ENCODE results near the gene DES.
A peak's percentile ranks its signal among the peaks of the same experiment; 100 is the strongest.

The DES gene

DNA sequence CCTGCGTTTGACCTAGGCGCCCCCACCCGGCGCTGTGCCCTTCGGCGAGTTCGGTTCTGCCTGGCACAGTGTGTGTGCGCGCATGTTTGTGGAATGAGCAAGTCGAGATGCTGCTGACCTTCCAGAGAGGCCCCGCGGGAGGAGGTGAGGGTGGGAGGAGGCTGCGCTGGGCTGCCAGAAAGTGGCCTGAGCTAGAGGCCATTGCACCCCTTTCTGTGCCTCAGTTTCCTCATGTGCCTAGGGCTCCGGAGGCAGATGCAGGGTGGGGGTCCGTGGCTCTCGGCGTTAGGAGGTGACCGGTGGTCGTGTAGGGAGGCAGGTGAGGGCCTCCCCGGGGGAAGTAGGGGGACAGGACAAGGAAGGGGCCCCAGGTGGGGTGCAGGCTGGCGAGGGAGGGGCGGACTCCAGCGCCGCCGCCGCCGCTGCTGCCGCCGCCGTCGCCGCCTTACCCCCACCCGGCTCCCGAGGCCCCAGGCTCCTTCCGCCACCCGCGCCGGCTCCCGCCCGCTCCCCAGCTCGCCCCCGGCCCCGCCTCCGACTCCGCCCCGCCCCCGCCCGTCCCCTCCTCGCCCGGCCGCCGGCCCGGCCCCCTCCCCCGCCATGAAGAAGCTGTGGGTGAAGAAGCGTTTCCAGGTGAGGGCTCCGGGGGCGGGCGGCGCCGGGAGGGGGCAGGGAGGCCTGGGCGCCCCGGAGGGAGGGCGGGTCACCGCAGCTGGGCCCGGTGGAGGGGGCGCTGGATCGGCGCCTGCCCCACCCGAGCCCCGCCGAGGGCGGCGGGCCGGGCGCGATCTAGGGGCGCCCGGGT is 23.5 kb downstream of the DES start:
- no peak for TF ChIP-seq REST (IDR thresholded peaks at IDR 0.05; ENCODE audit: low read depth)
- TF ChIP-seq NFIC (IDR thresholded peaks at IDR 0.05): no peak
- 0 out of 2 replicates have a peak, but pooled peaks have one; percentile 6 for TF ChIP-seq EP300 (IDR thresholded peaks at IDR 0.05; ENCODE audit: borderline replicate concordance)
- 0 out of 2 replicates have a peak, but pooled peaks have one; percentile 40 for TF ChIP-seq EGR1 (IDR thresholded peaks at IDR 0.05)

GRCh38 chr2:219442256-219443015 is 24.3 kb downstream of the DES start:
- TF ChIP-seq EGR1 (IDR thresholded peaks at IDR 0.05) (no peak), TCF12 (IDR thresholded peaks at IDR 0.05; ENCODE audit: low read depth) (no peak), FOXM1 (IDR thresholded peaks at IDR 0.05; ENCODE audit: borderline replicate concordance, low read depth) (no peak), MAX (IDR thresholded peaks at IDR 0.05) (no peak), EP300 (IDR thresholded peaks at IDR 0.05; ENCODE audit: borderline replicate concordance) (no peak), CREB1 (IDR thresholded peaks at IDR 0.05; ENCODE audit: low read depth) (no peak), TAF1 (IDR thresholded peaks at IDR 0.05; ENCODE audit: low read depth) (no peak), TEAD4 (IDR thresholded peaks at IDR 0.05) (no peak), ZBTB7A (IDR thresholded peaks at IDR 0.05; ENCODE audit: low read depth) (no peak)

- TF ChIP-seq FOXM1 (IDR thresholded peaks at IDR 0.05; ENCODE audit: borderline replicate concordance, low read depth) (no peak), CREB1 (IDR thresholded peaks at IDR 0.05; ENCODE audit: low read depth) (no peak), EGR1 (IDR thresholded peaks at IDR 0.05) (no peak), EP300 (IDR thresholded peaks at IDR 0.05; ENCODE audit: borderline replicate concordance) (no peak), YY1 (IDR thresholded peaks at IDR 0.05; ENCODE audit: low read depth) (no peak), CEBPB (IDR thresholded peaks at IDR 0.05) (no peak), ZBTB7A (IDR thresholded peaks at IDR 0.05; ENCODE audit: low read depth) (no peak), REST (IDR thresholded peaks at IDR 0.05; ENCODE audit: low read depth) (no peak), TEAD4 (IDR thresholded peaks at IDR 0.05) (no peak), TCF12 (IDR thresholded peaks at IDR 0.05; ENCODE audit: low read depth) (no peak)
Measured at GRCh38 chr2:219443016-219443696, 25.0 kb downstream of the DES start.

- TF ChIP-seq TAF1 (IDR thresholded peaks at IDR 0.05; ENCODE audit: low read depth): no peak
- TF ChIP-seq FOXM1 (IDR thresholded peaks at IDR 0.05; ENCODE audit: borderline replicate concordance, low read depth): no peak
- no peak for TF ChIP-seq CEBPB (IDR thresholded peaks at IDR 0.05)
- no peak for TF ChIP-seq TEAD4 (IDR thresholded peaks at IDR 0.05)
- TF ChIP-seq REST (IDR thresholded peaks at IDR 0.05; ENCODE audit: low read depth): no peak
- TF ChIP-seq MAX (IDR thresholded peaks at IDR 0.05): no peak
- TF ChIP-seq EGR1 (IDR thresholded peaks at IDR 0.05): no peak
- no peak for TF ChIP-seq CREB1 (IDR thresholded peaks at IDR 0.05; ENCODE audit: low read depth)
Measured at GRCh38 chr2:219443697-219444023, 25.5 kb downstream of the DES start.

DNA sequence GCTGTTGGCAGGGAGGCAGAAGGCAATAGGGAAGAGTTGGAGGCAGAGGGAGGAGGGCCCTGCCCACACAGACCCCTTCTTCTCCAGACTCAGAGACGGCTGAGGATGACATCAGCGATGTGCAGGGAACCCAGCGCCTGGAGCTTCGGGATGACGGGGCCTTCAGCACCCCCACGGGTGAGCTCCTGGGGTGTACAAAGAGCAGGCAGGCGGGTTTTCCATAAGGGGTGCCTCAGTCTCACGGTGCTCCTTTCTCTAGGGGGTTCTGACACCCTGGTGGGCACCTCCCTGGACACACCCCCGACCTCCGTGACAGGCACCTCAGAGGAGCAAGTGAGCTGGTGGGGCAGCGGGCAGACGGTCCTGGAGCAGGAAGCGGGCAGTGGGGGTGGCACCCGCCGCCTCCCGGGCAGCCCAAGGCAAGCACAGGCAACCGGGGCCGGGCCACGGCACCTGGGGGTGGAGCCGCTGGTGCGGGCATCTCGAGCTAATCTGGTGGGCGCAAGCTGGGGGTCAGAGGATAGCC is 26.5 kb downstream of the DES start:
- TF ChIP-seq YY1 (IDR thresholded peaks at IDR 0.05; ENCODE audit: low read depth): no peak
- TF ChIP-seq FOXM1 (IDR thresholded peaks at IDR 0.05; ENCODE audit: borderline replicate concordance, low read depth): no peak
- TF ChIP-seq TEAD4 (IDR thresholded peaks at IDR 0.05): no peak
- no peak for TF ChIP-seq CEBPB (IDR thresholded peaks at IDR 0.05)
- no peak for TF ChIP-seq EGR1 (IDR thresholded peaks at IDR 0.05)
- TF ChIP-seq MAX (IDR thresholded peaks at IDR 0.05): no peak
- TF ChIP-seq TAF1 (IDR thresholded peaks at IDR 0.05; ENCODE audit: low read depth): no peak
- no peak for TF ChIP-seq RAD21 (IDR thresholded peaks at IDR 0.05; ENCODE audit: low read depth)
- TF ChIP-seq USF1 (IDR thresholded peaks at IDR 0.05): no peak
- no peak for TF ChIP-seq EP300 (IDR thresholded peaks at IDR 0.05; ENCODE audit: borderline replicate concordance)
- TF ChIP-seq TCF12 (IDR thresholded peaks at IDR 0.05; ENCODE audit: low read depth): no peak
- no peak for TF ChIP-seq NFIC (IDR thresholded peaks at IDR 0.05)
- TF ChIP-seq CREB1 (IDR thresholded peaks at IDR 0.05; ENCODE audit: low read depth): no peak
- TF ChIP-seq REST (IDR thresholded peaks at IDR 0.05; ENCODE audit: low read depth): no peak
- no peak for TF ChIP-seq ZBTB7A (IDR thresholded peaks at IDR 0.05; ENCODE audit: low read depth)
